SK-N-SH (cell line): Measurements from ENCODE around the gene DCHS1. TPM values are rescaled to one million over a fixed set of nuclear protein-coding genes. Genes with fewer than 3 reads are reported as not detected.

Experiments
- CTCF ChIA-PET: fragments of 300-600, 350-600 bp; formaldehyde crosslinking; extraction: SDS; loops from one replicate; lab custom pipeline; 2021; lab: Yijun Ruan, JAX
- POLR2A ChIA-PET: fragments of 350-600 bp; sonication (Branson Sonifier 250); formaldehyde crosslinking; extraction: SDS; loops from one replicate; lab custom pipeline; 2020; ENCODE audit warnings: antibody characterized with exemption, inconsistent platforms; lab: Yijun Ruan, JAX
- DNase-seq: peaks from one replicate; pipeline ENCODE4 v3.0.0; 2012
- H2AFZ ChIP-seq: fragments of 200-600 bp; sonication (generic); 2 replicates; pipeline ENCODE4 v1.8.1; 2016; ENCODE audit warnings: antibody characterized with exemption, mild to moderate bottlenecking, low read depth
- H3F3A ChIP-seq: fragments of 200-600 bp; sonication (generic); replicated peaks from 2 replicates; pipeline ENCODE3; 2016; ENCODE audit warnings: antibody characterized with exemption, mild to moderate bottlenecking; ENCODE audit not compliant: insufficient read depth
- H3K27ac ChIP-seq, 2 experiments: fragments of 200-500 bp in 1 of 2; fragments of 200-600 bp in 1 of 2; sonication (Bioruptor generic) in 1 of 2; sonication (generic), shearing (Covaris generic) in 1 of 2; 2 replicates each; pipeline versions ENCODE4 v1.5.1 to v1.6.1; 2014 to 2016; ENCODE audit warnings: low read depth in 2 of 2, inconsistent platforms in 1 of 2, low read length in 1 of 2, mild to moderate bottlenecking in 1 of 2, mixed read lengths in 1 of 2
- H3K27me3 ChIP-seq: fragments of 200-600 bp; sonication (generic), shearing (Covaris generic); 2 replicates; pipeline ENCODE4 v1.6.1; 2016; ENCODE audit warnings: mixed run types; ENCODE audit not compliant: insufficient read depth
- H3K36me3 ChIP-seq, 2 experiments: fragments of 200-500 bp in 1 of 2; fragments of 200-600 bp in 1 of 2; sonication (Bioruptor generic) in 1 of 2; sonication (generic) in 1 of 2; replicated peaks in 1 of 2; 2 replicates each; pipeline versions ENCODE3 to v1.5.1; 2014 to 2016; ENCODE audit warnings: low read length in 1 of 2, mild to moderate bottlenecking in 1 of 2; ENCODE audit not compliant: insufficient read depth in 2 of 2, control insufficient read depth in 1 of 2
- H3K4me1 ChIP-seq, 2 experiments: fragments of 200-500 bp in 1 of 2; fragments of 200-600 bp in 1 of 2; sonication (Bioruptor generic) in 1 of 2; sonication (generic), shearing (Covaris generic) in 1 of 2; 2 replicates each; pipeline versions ENCODE4 v1.5.1 to v1.6.1; 2014 to 2016; ENCODE audit warnings: low read depth in 1 of 2, low read length in 1 of 2, mixed run types in 1 of 2; ENCODE audit not compliant: insufficient read depth in 2 of 2, control insufficient read depth in 1 of 2
- H3K4me2 ChIP-seq: fragments of 200-600 bp; sonication (generic), shearing (Covaris generic); 2 replicates; pipeline ENCODE4 v1.6.1; 2017; ENCODE audit warnings: mixed run types
- H3K4me3 ChIP-seq, 2 experiments: fragments of 200-500 bp in 1 of 2; fragments of 200-600 bp in 1 of 2; sonication (Bioruptor generic) in 1 of 2; sonication (generic), shearing (Covaris generic) in 1 of 2; 2 replicates each; pipeline versions ENCODE4 v1.5.1 to v1.8.1; 2014 to 2016; ENCODE audit warnings: low read depth in 2 of 2, inconsistent platforms in 1 of 2, low read length in 1 of 2, mild to moderate bottlenecking in 1 of 2, mixed read lengths in 1 of 2, moderate library complexity in 1 of 2
- H3K79me2 ChIP-seq: fragments of 200-600 bp; sonication (generic); 2 replicates; pipeline ENCODE4 v1.8.1; 2017; ENCODE audit warnings: mild to moderate bottlenecking; ENCODE audit not compliant: insufficient read depth
- H3K9ac ChIP-seq: fragments of 200-600 bp; sonication (generic); 2 replicates; pipeline ENCODE4 v1.6.1; 2017; ENCODE audit warnings: mixed run types
- H3K9me2 ChIP-seq: fragments of 200-600 bp; sonication (generic); 2 replicates; pipeline ENCODE4 v1.6.1; 2017; ENCODE audit warnings: mixed run types
- H3K9me3 ChIP-seq: fragments of 200-600 bp; sonication (generic); 2 replicates; pipeline ENCODE4 v1.6.1; 2017; ENCODE audit warnings: mixed run types, mild to moderate bottlenecking, moderate library complexity
- H4K20me1 ChIP-seq: fragments of 200-600 bp; sonication (generic); 2 replicates; pipeline ENCODE4 v1.6.1; 2017; ENCODE audit warnings: mild to moderate bottlenecking, mixed run types; ENCODE audit not compliant: insufficient read depth
- CHD2 ChIP-seq: fragments of 150-350 bp; IDR thresholded peaks from 2 replicates; pipeline ENCODE4 v1.6.1; 2018; ENCODE audit warnings: low read length; ENCODE audit not compliant: partially characterized antibody
- CTCF ChIP-seq: fragments of 200-600 bp; sonication (generic); IDR thresholded peaks from 2 replicates; pipeline ENCODE4 v1.6.1; 2017; ENCODE audit warnings: antibody characterized with exemption, mild to moderate bottlenecking, moderate library complexity
- EZH2phosphoT487 ChIP-seq: fragments of 200-600 bp; sonication (generic); IDR thresholded peaks from 2 replicates; pipeline ENCODE4 v1.6.1; 2017; ENCODE audit warnings: low read depth, mixed run types, mild to moderate bottlenecking, antibody characterized with exemption, moderate library complexity, borderline replicate concordance
- FOXM1 ChIP-seq: IDR thresholded peaks from 2 replicates; pipeline ENCODE4 v1.4.0; 2012; ENCODE audit warnings: low read depth, mild to moderate bottlenecking
- GATA2 ChIP-seq: sonication (generic); formaldehyde crosslinking; IDR thresholded peaks from 2 replicates; pipeline ENCODE4 v1.5.0; 2020; ENCODE audit warnings: mild to moderate bottlenecking, missing genetic modification reagents
- IRF3 ChIP-seq: fragments of 150-350 bp; IDR thresholded peaks from 2 replicates; pipeline ENCODE4 v1.6.1; 2016; ENCODE audit warnings: mild to moderate bottlenecking, low read depth, low read length
- JUND ChIP-seq: IDR thresholded peaks from 2 replicates; pipeline ENCODE4 v1.4.0; 2012
- MAX ChIP-seq: IDR thresholded peaks from 2 replicates; pipeline ENCODE4 v1.4.0; 2012; ENCODE audit warnings: low read depth
- MEF2A ChIP-seq: IDR thresholded peaks from 2 replicates; pipeline ENCODE4 v1.4.0; 2012; ENCODE audit warnings: low read depth, borderline replicate concordance
- MXI1 ChIP-seq: IDR thresholded peaks from 2 replicates; pipeline ENCODE4 v1.6.1; 2012; ENCODE audit warnings: mild to moderate bottlenecking, low read depth, low read length, improper control_type of control experiment
- PBX3 ChIP-seq: IDR thresholded peaks from 2 replicates; pipeline ENCODE4; 2012
- POLR2AphosphoS5 ChIP-seq: IDR thresholded peaks from 2 replicates; pipeline ENCODE4 v1.6.1; 2012; ENCODE audit warnings: low read depth, low read length
- RCOR1 ChIP-seq: fragments of 150-350 bp; IDR thresholded peaks from 2 replicates; pipeline ENCODE4 v1.6.1; 2017; ENCODE audit warnings: antibody characterized with exemption, low read length
- RXRA ChIP-seq: IDR thresholded peaks from 2 replicates; pipeline ENCODE4 v1.4.0; 2012; ENCODE audit warnings: low read depth, mild to moderate bottlenecking, borderline replicate concordance
- SIN3A ChIP-seq: IDR thresholded peaks from 2 replicates; pipeline ENCODE4 v1.6.1; 2012; ENCODE audit warnings: low read depth, mild to moderate bottlenecking, low read length, moderate library complexity, borderline replicate concordance
- TEAD4 ChIP-seq: IDR thresholded peaks from 2 replicates; pipeline ENCODE4 v1.4.0; 2012; ENCODE audit warnings: mild to moderate bottlenecking, borderline replicate concordance; ENCODE audit not compliant: insufficient read depth
- USF1 ChIP-seq: IDR thresholded peaks from 2 replicates; pipeline ENCODE4 v1.4.0; 2012; ENCODE audit warnings: low read depth, borderline replicate concordance
- USF2 ChIP-seq: fragments of 150-350 bp; IDR thresholded peaks from 2 replicates; pipeline ENCODE4 v1.6.1; 2017; ENCODE audit warnings: antibody characterized with exemption, low read length, low read depth, borderline replicate concordance
- YY1 ChIP-seq: IDR thresholded peaks from 2 replicates; pipeline ENCODE4 v1.4.0; 2012; ENCODE audit warnings: low read depth, mild to moderate bottlenecking
- WGBS: methylation state at CpG from one replicate; pipeline ENCODE4 v1.1.6; 2017; ENCODE audit warnings: low lambda C conversion rate; 5-methylcytosine and 5-hydroxymethylcytosine counted together
- polyA plus RNA-seq, 3 experiments: library from polyadenylated mRNA; depleted of rRNA; stranded (reverse); fragments of >200 nt; gene quantifications; 2 replicates each; pipeline ENCODE4 v1.2.3, GENCODE V29; 2012

Gene DCHS1
- polyA plus RNA-seq, 1 of the 3 experiments (the other 2 are of a cell fraction) = 5.7 TPM

- TF ChIP-seq PBX3 = no peak
- no peak for TF ChIP-seq USF1
- no peak for TF ChIP-seq USF2
- no peak for TF ChIP-seq YY1
- TF ChIP-seq MAX = no peak
- no peak for TF ChIP-seq GATA2
These were observed 3.0 kb upstream of the DCHS1 start (continued) for GRCh38 chr11:6658647-6659046.

GRCh38 chr11:6657346-6657745 lies 1.7 kb upstream of the DCHS1 start:
- CTCF ChIA-PET = interaction anchor here (0.8 to 3.3 kb wide), 6 partner anchors 11 to 49 kb away, joined by 3 to 11 read pairs (median 8); partner anchors contain the start of gene MRPL17
- Histone ChIP-seq H3K4me3 (no peak overlapping the region), H3K27me3 (no peaks in the 10 kb centered on the region), H3K9me2 (no peaks in the 10 kb centered on the region), H3K9me3 (no peaks in the 10 kb centered on the region), H2AFZ (no peak overlapping the region), H3K4me2 (no peak overlapping the region), H3K4me1 (peaks cover 0 to 25% of the 10 kb centered on the region in 2 experiments; a peak in 1 of 4 replicates), H3K9ac (no peak overlapping the region), H3K79me2 (no peaks in the 10 kb centered on the region), H3K27ac (no peak overlapping the region), H4K20me1 (no peaks in the 10 kb centered on the region), H3K36me3 (no peaks in the 10 kb centered on the region), H3F3A (peaks cover 4% of the 10 kb centered on the region)
- DNase-seq = no peak
- WGBS = 80% methylated on average over 1 of the region's 1 CpG
- POLR2A ChIA-PET = no interaction called here
- TF ChIP-seq EZH2phosphoT487 (no peak), MEF2A (no peak), MXI1 (no peak), FOXM1 (no peak), CTCF (no peak), USF2 (no peak), SIN3A (no peak), RCOR1 (no peak), CHD2 (no peak), MAX (no peak), JUND (no peak), IRF3 (no peak), RXRA (no peak), POLR2AphosphoS5 (no peak), TEAD4 (no peak)
